Ishikawa (cell line): ENCODE measurements around the gene PCIF1.

Experiments used
- CEBPB ChIP-seq: IDR thresholded peaks from 2 replicates; pipeline ENCODE4 v1.6.1; 2012
- CREB1 ChIP-seq: IDR thresholded peaks from 2 replicates; pipeline ENCODE4 v1.6.1; 2012; ENCODE audit warnings: low read depth
- EGR1 ChIP-seq: IDR thresholded peaks from 2 replicates; pipeline ENCODE4 v1.6.1; 2012
- EP300 ChIP-seq: IDR thresholded peaks from 2 replicates; pipeline ENCODE4 v1.6.1; 2012; ENCODE audit warnings: borderline replicate concordance
- FOXM1 ChIP-seq: IDR thresholded peaks from 2 replicates; pipeline ENCODE4 v1.6.1; 2012; ENCODE audit warnings: low read depth, borderline replicate concordance
- MAX ChIP-seq: IDR thresholded peaks from 2 replicates; pipeline ENCODE4 v1.6.1; 2012
- NFIC ChIP-seq: IDR thresholded peaks from 2 replicates; pipeline ENCODE4 v1.6.1; 2012
- RAD21 ChIP-seq: IDR thresholded peaks from 2 replicates; pipeline ENCODE4 v1.6.1; 2012; ENCODE audit warnings: low read depth
- REST ChIP-seq: IDR thresholded peaks from 2 replicates; pipeline ENCODE4 v1.6.1; 2012; ENCODE audit warnings: low read depth, mild to moderate bottlenecking
- TAF1 ChIP-seq: IDR thresholded peaks from 2 replicates; pipeline ENCODE4 v1.6.1; 2012; ENCODE audit warnings: low read depth, mild to moderate bottlenecking
- TCF12 ChIP-seq: IDR thresholded peaks from 2 replicates; pipeline ENCODE4 v1.6.1; 2012; ENCODE audit warnings: low read depth
- TEAD4 ChIP-seq: IDR thresholded peaks from 2 replicates; pipeline ENCODE4 v1.6.1; 2012
- USF1 ChIP-seq: IDR thresholded peaks from 2 replicates; pipeline ENCODE4 v1.6.1; 2012
- YY1 ChIP-seq: IDR thresholded peaks from 2 replicates; pipeline ENCODE4 v1.6.1; 2012; ENCODE audit warnings: low read depth
- ZBTB7A ChIP-seq: IDR thresholded peaks from 2 replicates; pipeline ENCODE4 v1.6.1; 2012; ENCODE audit warnings: low read depth

PCIF1 gene

GRCh38 chr20:45953672-45954071 lies 19.2 kb downstream of the PCIF1 start:
- TF ChIP-seq NFIC (no peak), CEBPB (no peak), TAF1 (no peak), REST (no peak), MAX (no peak), FOXM1 (no peak), EP300 (no peak), USF1 (no peak), CREB1 (no peak)

GRCh38 chr20:45957021-45957941 lies 22.8 kb downstream of the PCIF1 start:
- TF ChIP-seq YY1 (no peak), EGR1 (no peak), TEAD4 (no peak), MAX (no peak), NFIC (no peak), TCF12 (no peak), FOXM1 (no peak), USF1 (no peak), CEBPB (no peak), ZBTB7A (no peak)

- TF ChIP-seq TAF1, result no peak
- no peak for TF ChIP-seq TCF12
- TF ChIP-seq EP300, result no peak
- TF ChIP-seq FOXM1, result no peak
- TF ChIP-seq NFIC, result no peak
- no peak for TF ChIP-seq TEAD4
- no peak for TF ChIP-seq EGR1
- no peak for TF ChIP-seq CEBPB
- TF ChIP-seq ZBTB7A, result no peak
- no peak for TF ChIP-seq YY1
- TF ChIP-seq REST, result no peak
- no peak for TF ChIP-seq RAD21
- no peak for TF ChIP-seq USF1
Measured at GRCh38 chr20:45958593-45958992, 24.1 kb downstream of the PCIF1 start.

- TF ChIP-seq MAX (no peak), FOXM1 (no peak), REST (no peak), NFIC (no peak), YY1 (no peak), EP300 (no peak), RAD21 (no peak), CEBPB (no peak), EGR1 (no peak), TEAD4 (no peak), TAF1 (no peak), CREB1 (no peak), TCF12 (no peak), USF1 (no peak), ZBTB7A (no peak)
Measured at GRCh38 chr20:45959126-45959525, 24.6 kb downstream of the PCIF1 start.
